ENCODE measurements around the gene NACC2.

The NACC2 gene

DNA sequence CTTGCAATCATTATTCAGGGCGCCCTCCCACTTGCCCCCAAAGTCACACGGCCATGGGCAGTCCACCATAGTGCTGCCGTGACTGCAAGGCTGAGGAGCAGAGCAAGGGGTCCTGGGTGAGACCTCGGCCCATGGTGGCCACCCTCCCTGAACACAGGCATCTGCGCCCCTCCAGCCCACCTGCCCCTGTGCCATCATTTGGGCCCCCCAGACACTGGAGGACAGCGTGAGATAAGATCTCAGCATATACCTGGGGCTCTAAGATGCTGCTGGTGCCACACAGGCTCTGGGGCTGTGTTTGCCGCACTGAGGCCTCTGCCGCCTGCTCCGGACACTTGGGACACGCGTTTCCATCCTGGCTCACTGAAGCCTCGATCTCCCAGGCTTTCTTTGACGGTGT is 20.1 kb upstream of the NACC2 start:
- H3K4me2 ChIP-seq (ENCODE audit: low read length), result no peak overlapping the region
- H3K9ac ChIP-seq (ENCODE audit: low read length), result no peak overlapping the region
- no peaks in the 10 kb centered on the region for H3K36me3 ChIP-seq (replicated peaks; ENCODE audit: low read depth, low read length)
- TF ChIP-seq, protein P1, sequence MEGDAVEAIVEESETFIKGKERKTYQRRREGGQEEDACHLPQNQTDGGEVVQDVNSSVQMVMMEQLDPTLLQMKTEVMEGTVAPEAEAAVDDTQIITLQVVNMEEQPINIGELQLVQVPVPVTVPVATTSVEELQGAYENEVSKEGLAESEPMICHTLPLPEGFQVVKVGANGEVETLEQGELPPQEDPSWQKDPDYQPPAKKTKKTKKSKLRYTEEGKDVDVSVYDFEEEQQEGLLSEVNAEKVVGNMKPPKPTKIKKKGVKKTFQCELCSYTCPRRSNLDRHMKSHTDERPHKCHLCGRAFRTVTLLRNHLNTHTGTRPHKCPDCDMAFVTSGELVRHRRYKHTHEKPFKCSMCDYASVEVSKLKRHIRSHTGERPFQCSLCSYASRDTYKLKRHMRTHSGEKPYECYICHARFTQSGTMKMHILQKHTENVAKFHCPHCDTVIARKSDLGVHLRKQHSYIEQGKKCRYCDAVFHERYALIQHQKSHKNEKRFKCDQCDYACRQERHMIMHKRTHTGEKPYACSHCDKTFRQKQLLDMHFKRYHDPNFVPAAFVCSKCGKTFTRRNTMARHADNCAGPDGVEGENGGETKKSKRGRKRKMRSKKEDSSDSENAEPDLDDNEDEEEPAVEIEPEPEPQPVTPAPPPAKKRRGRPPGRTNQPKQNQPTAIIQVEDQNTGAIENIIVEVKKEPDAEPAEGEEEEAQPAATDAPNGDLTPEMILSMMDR (IDR thresholded peaks at IDR 0.05; ENCODE audit: low read depth, low read length), result no peak
- no peak for TF ChIP-seq EZH2phosphoT487 (IDR thresholded peaks at IDR 0.05; ENCODE audit: low read depth)
- no peak overlapping the region for H3K4me3 ChIP-seq (ENCODE audit: low read length)
- no peaks in the 10 kb centered on the region for H3K9me3 ChIP-seq (ENCODE audit: insufficient read depth, low read length)
- H3K4me1 ChIP-seq (ENCODE audit: low read length), result peaks cover 20% of the 10 kb centered on the region
- no peaks in the 10 kb centered on the region for H3K27me3 ChIP-seq (ENCODE audit: low read depth, low read length)
- H2AFZ ChIP-seq (ENCODE audit: low read depth, low read length), result no peak overlapping the region
- no peak overlapping the region for H3K27ac ChIP-seq (ENCODE audit: low read length)
- no peaks in the 10 kb centered on the region for H4K20me1 ChIP-seq (ENCODE audit: insufficient read depth, low read length)
- peaks cover 31% of the 10 kb centered on the region for H3K79me2 ChIP-seq (ENCODE audit: low read length)

DNA sequence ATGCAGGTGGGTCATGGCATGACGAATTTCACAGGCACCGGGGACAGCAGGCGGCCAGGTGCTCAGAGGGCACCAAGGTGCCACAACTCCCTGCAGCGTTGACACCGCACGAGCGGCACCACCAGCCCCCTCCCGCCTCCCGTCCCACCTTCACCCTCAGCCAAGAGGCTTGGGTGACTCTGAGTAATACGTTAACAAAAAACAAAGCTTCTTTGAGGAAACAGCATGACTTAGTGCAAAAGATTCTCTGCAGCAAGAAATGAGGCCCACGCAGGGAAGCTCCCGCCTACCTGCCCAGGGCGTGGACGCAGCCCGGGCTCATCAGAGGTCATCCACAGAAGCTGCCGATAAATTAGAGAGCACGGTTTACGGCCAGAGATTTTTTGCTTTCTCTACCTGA is 19.5 kb upstream of the NACC2 start:
- Histone ChIP-seq H3K79me2 (ENCODE audit: low read length) (peaks cover 26% of the 10 kb centered on the region), H3K4me1 (ENCODE audit: low read length) (peaks cover 18% of the 10 kb centered on the region), H3K9ac (ENCODE audit: low read length) (no peak overlapping the region)

DNA sequence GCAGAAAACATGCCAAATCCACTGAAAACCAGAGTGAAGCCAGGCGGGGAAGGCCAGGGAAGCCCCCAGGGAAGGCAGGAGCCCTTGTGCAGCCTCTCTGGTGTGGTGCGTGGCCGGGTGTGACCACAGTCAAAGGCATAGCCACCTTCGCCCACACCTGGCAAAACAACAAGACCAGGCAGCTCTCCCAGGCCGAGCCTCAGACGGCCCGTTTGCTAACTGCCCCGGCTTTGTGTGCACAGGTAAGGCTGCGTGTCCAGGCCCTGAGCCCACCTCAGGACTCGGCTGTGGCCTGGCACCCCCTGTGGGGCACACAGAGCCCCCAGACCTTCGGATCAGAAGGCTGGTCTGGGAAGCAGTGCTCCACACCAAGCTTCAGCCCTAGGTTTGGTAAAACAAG is 17.5 kb upstream of the NACC2 start:
- Histone ChIP-seq H3K27ac (ENCODE audit: low read length) (no peak overlapping the region), H3K4me3 (ENCODE audit: low read length) (no peak overlapping the region), H3K27me3 (ENCODE audit: low read depth, low read length) (no peaks in the 10 kb centered on the region), H3K4me1 (ENCODE audit: low read length) (peaks cover 23% of the 10 kb centered on the region), H3K9ac (ENCODE audit: low read length) (no peak overlapping the region), H3K36me3 (replicated peaks; ENCODE audit: low read depth, low read length) (no peaks in the 10 kb centered on the region), H3K4me2 (ENCODE audit: low read length) (no peak overlapping the region), H4K20me1 (ENCODE audit: insufficient read depth, low read length) (no peaks in the 10 kb centered on the region), H3K9me3 (ENCODE audit: insufficient read depth, low read length) (no peaks in the 10 kb centered on the region), H3K79me2 (ENCODE audit: low read length) (peaks cover 13% of the 10 kb centered on the region), H2AFZ (ENCODE audit: low read depth, low read length) (no peak overlapping the region)
- TF ChIP-seq, protein P1 (IDR thresholded peaks at IDR 0.05; ENCODE audit: low read depth, low read length), result no peak
- TF ChIP-seq EZH2phosphoT487 (IDR thresholded peaks at IDR 0.05; ENCODE audit: low read depth), result no peak

More for the DNA sequence above, 19.5 kb upstream of the NACC2 start:
- Histone ChIP-seq H3K9me3 (ENCODE audit: insufficient read depth, low read length) (no peaks in the 10 kb centered on the region), H3K4me2 (ENCODE audit: low read length) (no peak overlapping the region), H3K4me3 (ENCODE audit: low read length) (no peak overlapping the region), H3K27ac (ENCODE audit: low read length) (no peak overlapping the region), H4K20me1 (ENCODE audit: insufficient read depth, low read length) (no peaks in the 10 kb centered on the region), H2AFZ (ENCODE audit: low read depth, low read length) (no peak overlapping the region), H3K36me3 (replicated peaks; ENCODE audit: low read depth, low read length) (no peaks in the 10 kb centered on the region), H3K27me3 (ENCODE audit: low read depth, low read length) (no peaks in the 10 kb centered on the region)
- no peak for TF ChIP-seq EZH2phosphoT487 (IDR thresholded peaks at IDR 0.05; ENCODE audit: low read depth)
- TF ChIP-seq, protein P1 (IDR thresholded peaks at IDR 0.05; ENCODE audit: low read depth, low read length), result no peak

DNA sequence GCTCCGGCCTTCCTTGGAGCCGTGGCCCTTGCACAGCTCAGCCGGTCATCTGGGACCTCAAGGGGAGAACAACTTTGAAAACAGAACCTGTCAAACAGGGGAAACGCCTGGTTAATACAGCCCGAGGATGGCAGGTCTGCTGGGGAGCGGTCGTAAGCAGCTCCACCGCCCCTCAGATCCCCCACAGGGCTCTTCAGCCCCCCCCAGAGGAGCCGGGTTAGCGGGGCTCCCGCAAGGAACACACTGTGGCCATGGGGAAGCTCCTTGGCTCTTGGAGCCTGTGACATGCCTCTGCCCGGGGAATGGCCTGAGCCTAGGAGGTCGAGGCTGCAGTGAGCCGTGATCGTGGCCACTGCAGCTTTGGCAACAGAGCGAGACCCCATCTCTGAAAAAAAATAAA is 16.8 kb upstream of the NACC2 start:
- H3K9ac ChIP-seq (ENCODE audit: low read length), result no peak overlapping the region
- no peak overlapping the region for H3K4me3 ChIP-seq (ENCODE audit: low read length)
- peaks cover 7% of the 10 kb centered on the region for H3K79me2 ChIP-seq (ENCODE audit: low read length)
- no peak overlapping the region for H3K4me2 ChIP-seq (ENCODE audit: low read length)
- no peak overlapping the region for H2AFZ ChIP-seq (ENCODE audit: low read depth, low read length)
- H3K4me1 ChIP-seq (ENCODE audit: low read length), result peaks cover 18% of the 10 kb centered on the region
- H3K27me3 ChIP-seq (ENCODE audit: low read depth, low read length), result no peaks in the 10 kb centered on the region
- H3K9me3 ChIP-seq (ENCODE audit: insufficient read depth, low read length), result no peaks in the 10 kb centered on the region
- no peaks in the 10 kb centered on the region for H3K36me3 ChIP-seq (replicated peaks; ENCODE audit: low read depth, low read length)
- H4K20me1 ChIP-seq (ENCODE audit: insufficient read depth, low read length), result no peaks in the 10 kb centered on the region
- TF ChIP-seq, protein P1 (IDR thresholded peaks at IDR 0.05; ENCODE audit: low read depth, low read length), result no peak
- no peak for TF ChIP-seq EZH2phosphoT487 (IDR thresholded peaks at IDR 0.05; ENCODE audit: low read depth)
- no peak overlapping the region for H3K27ac ChIP-seq (ENCODE audit: low read length)

Data from OCI-LY3 (cell line).